Naive thymus-derived CD8-positive, alpha-beta T cell (primary cell): ENCODE measurements around the gene OLFML2B. TPM values are rescaled to one million over a fixed set of nuclear protein-coding genes. Genes with fewer than 3 reads are reported as not detected.
A peak's percentile ranks its signal among the peaks of the same experiment; 100 is the strongest.

Source experiments
- ATAC-seq, 2 donors: fragments of 150-1000 bp; cut with Tn5 transposase in 1 of 2; sonication (Bioruptor Pico), chemical (Tn5 transposase) in 1 of 2; 1 replicate in 1 of 2; 2 replicates in 1 of 2; pipeline ENCODE4 v1.10.0; 2021; ENCODE audit warnings: mild to moderate bottlenecking in 2 of 2, moderate library complexity in 2 of 2
- POLR2A ChIA-PET: fragments of 350-600 bp; sonication (Branson Sonifier 250); formaldehyde crosslinking; loops from one replicate; lab custom pipeline; 2021; ENCODE audit warnings: antibody characterized with exemption; lab: Charles Lee
- DNase-seq, 10 donors: peaks; one replicate each; pipeline versions ENCODE4 v3.0.0 to v3.0.0-alpha.2; 2020 to 2022
- H3K27ac Mint-ChIP-seq, 10 donors: one replicate each; pipeline ENCODE4 v1.8.0; 2020 to 2022; ENCODE audit warnings: mild to moderate bottlenecking in 10 of 10, mixed read lengths in 10 of 10, moderate library complexity in 4 of 10, inconsistent platforms in 1 of 10
- H3K27me3 Mint-ChIP-seq, 5 donors: one replicate each; pipeline ENCODE4 v1.8.0; 2021 to 2022; ENCODE audit warnings: mixed read lengths in 5 of 5
- H3K36me3 Mint-ChIP-seq, 3 donors: one replicate each; pipeline ENCODE4 v1.8.0; 2020 to 2022; ENCODE audit warnings: mixed read lengths in 3 of 3, mild to moderate bottlenecking in 2 of 3, inconsistent platforms in 1 of 3
- H3K4me1 Mint-ChIP-seq, 4 donors: one replicate each; pipeline ENCODE4 v1.8.0; 2021 to 2022; ENCODE audit warnings: mixed read lengths in 4 of 4
- H3K4me3 Mint-ChIP-seq, 10 donors: one replicate each; pipeline ENCODE4 v1.8.0; 2020 to 2022; ENCODE audit warnings: mild to moderate bottlenecking in 10 of 10, mixed read lengths in 10 of 10, moderate library complexity in 6 of 10, inconsistent platforms in 1 of 10
- H3K9me3 Mint-ChIP-seq, 9 donors: one replicate each; pipeline ENCODE4 v1.8.0; 2020 to 2022; ENCODE audit warnings: mixed read lengths in 9 of 9, mild to moderate bottlenecking in 3 of 9, inconsistent platforms in 1 of 9, moderate library complexity in 1 of 9
- polyA plus RNA-seq, 3 donors: library from polyadenylated mRNA; unstranded; fragments of 300-500 nt; fragmentation: Illumina TruSeq; gene quantifications; one replicate each; pipeline ENCODE4 v1.2.3, GENCODE V29; 2021
- total RNA-seq, 8 experiments: library from RNA in 2 of 8; stranded (reverse) in 2 of 8; gene quantifications; one replicate each; pipeline ENCODE4 v1.2.3 and lab custom pipeline; 2021 to 2026

Gene OLFML2B
- total and polyA plus RNA-seq, 5 experiments from 2014 or later = 0.10 to 0.63 TPM; not detected in 3

DNA sequence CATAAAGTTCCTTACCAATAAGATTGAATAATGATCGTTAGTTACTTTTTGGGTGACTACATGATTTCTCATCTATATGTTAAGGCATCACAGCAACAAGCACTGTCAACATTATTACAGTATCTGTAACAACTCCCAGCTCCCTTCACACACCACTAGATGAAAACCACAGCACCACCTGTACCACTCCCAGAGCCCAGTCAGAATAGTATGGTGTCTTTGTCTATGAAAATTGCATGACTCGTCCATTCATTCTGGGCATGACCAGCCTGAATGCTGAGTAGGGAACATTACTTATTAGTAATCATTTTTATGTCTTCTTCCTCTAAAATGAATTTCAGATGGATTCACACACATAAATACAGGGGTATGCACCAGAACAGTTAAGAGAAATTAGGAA is 7.0 kb downstream of the OLFML2B start:
- no peak overlapping the region for H3K27ac Mint-ChIP-seq
- ATAC-seq (no peak), DNase-seq (no peak)
- H3K4me3 Mint-ChIP-seq = no peak overlapping the region
- peaks cover 0 to 2% (median 0%) of the 10 kb centered on the region in 5 donors for H3K27me3 Mint-ChIP-seq
- H3K4me1 Mint-ChIP-seq = peaks cover 0 to 3% (median 0%) of the 10 kb centered on the region in 4 donors
- POLR2A ChIA-PET = interaction anchor here (0.6 kb wide), 1 partner anchor 57 kb away, joined by 3 read pairs; no protein-coding TSS in a partner anchor
- peaks cover 0 to 9% (median 2%) of the 10 kb centered on the region in 9 donors for H3K9me3 Mint-ChIP-seq
- H3K36me3 Mint-ChIP-seq = peaks cover 0 to 9% (median 4%) of the 10 kb centered on the region in 3 donors

DNA sequence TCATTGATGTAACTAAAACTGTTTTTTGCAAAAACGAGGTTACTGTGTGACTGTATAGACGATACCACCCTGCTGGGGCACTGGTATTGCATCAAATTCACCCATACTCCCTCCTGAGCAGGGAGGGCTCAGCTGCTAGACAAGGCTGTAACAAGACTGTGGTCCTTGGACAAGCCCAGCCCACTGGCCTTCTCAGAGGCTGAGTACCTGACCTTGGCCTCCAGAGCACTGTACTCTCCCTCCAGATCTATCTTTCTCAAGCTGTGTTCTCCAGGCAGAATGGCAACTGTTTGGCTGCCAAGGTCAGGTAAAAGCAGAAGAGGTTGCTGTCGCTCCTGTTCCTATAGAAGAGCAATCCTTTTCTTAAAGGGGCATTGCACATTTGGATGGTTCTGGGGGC is 8.5 kb downstream of the OLFML2B start:
- Mint-ChIP-seq H3K36me3 (peaks cover 0 to 9% (median 4%) of the 10 kb centered on the region in 3 donors), H3K4me1 (peaks cover 0 to 3% (median 0%) of the 10 kb centered on the region in 4 donors), H3K27me3 (peaks cover 0 to 2% (median 0%) of the 10 kb centered on the region in 5 donors), H3K4me3 (no peak overlapping the region), H3K27ac (no peak overlapping the region), H3K9me3 (peaks cover 0 to 9% (median 2%) of the 10 kb centered on the region in 9 donors)
- DNase-seq = no peak
- POLR2A ChIA-PET = no interaction called here
- ATAC-seq = no peak

DNA sequence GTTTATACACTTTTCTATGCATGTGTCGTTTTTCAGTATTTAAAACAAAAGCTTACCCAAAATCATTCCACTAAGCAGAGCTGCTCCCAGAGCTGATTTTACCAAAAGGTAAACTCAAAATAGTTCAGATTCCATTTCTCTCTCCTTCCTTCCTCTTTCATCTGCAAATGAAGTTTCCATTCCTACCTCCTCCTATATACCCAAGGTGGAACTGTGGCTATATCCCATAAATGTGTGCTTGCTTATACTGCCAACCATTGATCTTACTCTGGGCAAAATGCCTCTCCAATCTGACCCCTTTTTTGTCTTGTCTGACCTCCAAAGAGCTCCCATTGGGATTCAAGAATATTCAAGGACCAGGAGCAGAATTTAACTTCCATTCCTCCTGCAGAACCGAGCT is 9.5 kb downstream of the OLFML2B start:
- H3K4me3 Mint-ChIP-seq = no peak overlapping the region
- peak overlapping the region in 1 of 10 donors; percentile 10 for H3K27ac Mint-ChIP-seq
- H3K4me1 Mint-ChIP-seq = peaks cover 0 to 3% (median 0%) of the 10 kb centered on the region in 4 donors
- DNase-seq (no peak), ATAC-seq (no peak)
- H3K36me3 Mint-ChIP-seq = peaks cover 0 to 9% (median 4%) of the 10 kb centered on the region in 3 donors
- POLR2A ChIA-PET = no interaction called here
- peaks cover 0 to 2% (median 0%) of the 10 kb centered on the region in 5 donors for H3K27me3 Mint-ChIP-seq
- H3K9me3 Mint-ChIP-seq = peaks cover 0 to 9% (median 2%) of the 10 kb centered on the region in 9 donors

- no peak overlapping the region for H3K27ac Mint-ChIP-seq
- H3K4me1 Mint-ChIP-seq = peaks cover 0 to 3% (median 0%) of the 10 kb centered on the region in 4 donors
- no peak overlapping the region for H3K4me3 Mint-ChIP-seq
- no peak for ATAC-seq
- H3K27me3 Mint-ChIP-seq = peaks cover 0 to 2% (median 0%) of the 10 kb centered on the region in 5 donors
- H3K36me3 Mint-ChIP-seq = peaks cover 0 to 9% (median 4%) of the 10 kb centered on the region in 3 donors
- POLR2A ChIA-PET = no interaction called here
- no peak for DNase-seq
- H3K9me3 Mint-ChIP-seq = peaks cover 0 to 9% (median 2%) of the 10 kb centered on the region in 9 donors
Measured at GRCh38 chr1:162013289-162013688, 10.4 kb downstream of the OLFML2B start.

- no peak overlapping the region for H3K4me3 Mint-ChIP-seq
- POLR2A ChIA-PET = no interaction called here
- peaks cover 0 to 9% (median 2%) of the 10 kb centered on the region in 9 donors for H3K9me3 Mint-ChIP-seq
Measured at GRCh38 chr1:162011337-162012012, 12.2 kb downstream of the OLFML2B start.

DNA sequence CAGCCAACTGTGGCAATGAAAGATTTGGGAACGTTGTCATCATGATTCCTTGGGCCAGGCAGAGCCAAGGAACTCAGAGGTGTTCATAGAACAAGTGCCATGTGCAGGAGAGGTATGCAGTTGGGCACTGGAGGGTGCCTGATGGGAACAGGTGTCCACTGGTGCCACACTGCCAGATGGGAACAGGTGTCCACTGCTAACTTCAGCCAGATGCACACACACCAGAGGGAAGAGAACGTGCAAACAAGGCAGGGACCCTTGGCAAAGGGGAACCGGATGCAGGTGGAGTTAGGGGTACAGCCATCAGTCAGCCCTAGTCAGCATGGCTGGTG is 13.5 kb downstream of the OLFML2B start:
- no peak overlapping the region for H3K4me3 Mint-ChIP-seq
- peaks cover 0 to 2% (median under 1%) of the 10 kb centered on the region in 5 donors for H3K27me3 Mint-ChIP-seq

More at GRCh38 chr1:162011337-162012012, 12.2 kb downstream of the OLFML2B start:
- no peak for DNase-seq
- no peak for ATAC-seq
- peaks cover 0 to 2% (median 0%) of the 10 kb centered on the region in 5 donors for H3K27me3 Mint-ChIP-seq
- peaks cover 0 to 4% (median 0%) of the 10 kb centered on the region in 4 donors for H3K4me1 Mint-ChIP-seq
- no peak overlapping the region for H3K27ac Mint-ChIP-seq
- peaks cover 0 to 9% (median 4%) of the 10 kb centered on the region in 3 donors for H3K36me3 Mint-ChIP-seq

DNA sequence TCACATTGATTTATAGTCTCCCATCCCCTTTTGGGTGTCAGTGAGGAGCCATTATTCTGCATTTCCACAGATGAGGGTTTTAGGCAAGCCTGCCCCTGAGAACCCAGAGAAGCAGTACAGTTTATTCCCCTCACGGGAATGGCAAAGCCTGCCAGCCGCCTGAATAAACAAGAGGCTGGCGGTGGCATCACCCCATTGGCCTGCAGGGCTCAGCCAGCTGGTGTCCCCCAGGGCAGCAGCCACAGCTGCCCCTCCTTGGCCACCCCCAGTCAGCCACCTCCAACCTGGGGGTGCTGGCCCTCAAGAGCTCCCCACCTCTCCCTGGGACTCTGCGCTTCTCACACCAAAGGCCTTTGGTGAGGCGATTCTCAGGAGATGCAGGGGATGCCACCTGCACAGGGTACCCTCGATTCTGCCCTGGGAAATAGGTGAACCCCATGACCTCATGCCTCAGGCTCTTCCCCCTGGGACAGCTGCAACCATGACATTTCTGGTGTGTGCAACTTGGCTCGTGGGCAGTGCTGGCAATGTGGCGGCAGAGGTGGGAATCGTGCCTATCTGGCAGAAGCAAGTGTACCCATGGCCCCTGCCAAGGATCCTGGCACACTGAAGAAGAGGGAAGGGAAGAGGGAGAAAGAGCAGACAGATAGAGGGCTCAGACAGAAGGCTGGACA is 14.0 kb downstream of the OLFML2B start:
- H3K36me3 Mint-ChIP-seq = peaks cover 0 to 9% (median 4%) of the 10 kb centered on the region in 3 donors
- POLR2A ChIA-PET = no interaction called here
- peaks cover under 1 to 5% (median 4%) of the 10 kb centered on the region in 4 donors for H3K4me1 Mint-ChIP-seq
- H3K27me3 Mint-ChIP-seq = peaks cover 0 to 5% (median 2%) of the 10 kb centered on the region in 5 donors
- no peak for DNase-seq
- peak overlapping the region in 2 of 10 donors; percentile 24 to 67 for H3K27ac Mint-ChIP-seq
- H3K4me3 Mint-ChIP-seq = no peak overlapping the region
- peaks cover 0 to 9% (median 2%) of the 10 kb centered on the region in 9 donors for H3K9me3 Mint-ChIP-seq
- no peak for ATAC-seq

More for the DNA sequence above, 13.5 kb downstream of the OLFML2B start:
- H3K27ac Mint-ChIP-seq = peak overlapping the region in 2 of 10 donors; percentile 24 to 67
- POLR2A ChIA-PET = no interaction called here
- peaks cover 0 to 4% (median 0%) of the 10 kb centered on the region in 4 donors for H3K4me1 Mint-ChIP-seq
- H3K36me3 Mint-ChIP-seq = peaks cover 0 to 9% (median 4%) of the 10 kb centered on the region in 3 donors
- DNase-seq (no peak), ATAC-seq (no peak)
- peaks cover 0 to 9% (median 2%) of the 10 kb centered on the region in 9 donors for H3K9me3 Mint-ChIP-seq

- H3K9me3 Mint-ChIP-seq = peaks cover 0 to 8% (median 0%) of the 10 kb centered on the region in 9 donors
Measured at GRCh38 chr1:162008799-162009198, 14.9 kb downstream of the OLFML2B start.

DNA sequence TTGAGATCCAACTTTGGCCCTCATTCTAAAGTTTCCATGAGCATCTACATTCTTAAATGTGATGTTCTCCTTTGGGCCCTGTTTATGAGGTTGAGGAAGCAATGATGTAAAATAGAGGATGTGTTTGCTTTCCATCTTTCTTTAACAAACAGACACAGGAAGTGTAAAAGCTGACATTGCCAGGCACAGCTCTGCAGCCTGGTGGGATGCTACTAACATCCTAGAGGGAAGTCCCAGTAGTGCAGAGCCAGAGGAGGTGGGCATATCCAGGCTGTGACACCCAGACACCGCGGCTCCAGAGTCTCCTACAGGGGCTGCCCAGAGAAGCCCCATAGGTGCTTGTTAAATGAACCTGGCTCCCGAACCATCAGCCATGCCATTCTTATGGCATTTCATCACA is 16.2 kb downstream of the OLFML2B start:
- H3K9me3 Mint-ChIP-seq = no peaks in the 10 kb centered on the region
- DNase-seq (no peak), ATAC-seq (no peak)
- H3K36me3 Mint-ChIP-seq = no peaks in the 10 kb centered on the region
- H3K27me3 Mint-ChIP-seq = peaks cover 0 to 7% (median 2%) of the 10 kb centered on the region in 5 donors
- peaks cover 4 to 19% (median 8%) of the 10 kb centered on the region in 4 donors for H3K4me1 Mint-ChIP-seq
- no peak overlapping the region for H3K4me3 Mint-ChIP-seq
- H3K27ac Mint-ChIP-seq = peak overlapping the region in 1 of 10 donors; percentile 6
- POLR2A ChIA-PET = no interaction called here

More at GRCh38 chr1:162008799-162009198, 14.9 kb downstream of the OLFML2B start:
- Mint-ChIP-seq H3K36me3 (peaks cover 0 to 4% (median 3%) of the 10 kb centered on the region in 3 donors), H3K4me3 (no peak overlapping the region), H3K27me3 (peaks cover 0 to 7% (median 0%) of the 10 kb centered on the region in 5 donors), H3K4me1 (peaks cover 4 to 13% (median 8%) of the 10 kb centered on the region in 4 donors), H3K27ac (no peak overlapping the region)
- POLR2A ChIA-PET = no interaction called here
- DNase-seq = no peak
- ATAC-seq = no peak

DNA sequence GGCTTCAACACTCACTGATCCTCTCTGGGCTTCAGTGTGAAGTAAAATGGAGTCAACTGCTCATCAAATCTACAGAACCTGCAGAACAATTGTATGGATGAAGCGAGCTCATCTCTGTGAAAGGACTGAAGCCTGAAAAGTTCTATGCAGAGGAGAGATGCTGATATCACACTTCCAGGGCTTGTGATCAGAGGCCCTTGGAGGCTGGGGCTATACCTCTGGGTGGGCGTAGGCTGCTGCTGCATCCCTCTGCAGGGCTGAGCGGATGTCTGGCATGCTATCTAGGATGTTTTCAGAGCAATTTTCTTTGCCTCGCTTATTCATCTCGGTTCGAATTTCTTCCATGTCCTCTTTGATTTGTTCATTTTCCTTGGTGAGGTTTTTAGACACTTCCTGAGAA is 17.6 kb downstream of the OLFML2B start:
- ATAC-seq = no peak
- no peaks in the 10 kb centered on the region for H3K9me3 Mint-ChIP-seq
- no peaks in the 10 kb centered on the region for H3K36me3 Mint-ChIP-seq
- H3K4me3 Mint-ChIP-seq = no peak overlapping the region
- H3K27ac Mint-ChIP-seq = peak overlapping the region in 1 of 10 donors; percentile 11
- H3K4me1 Mint-ChIP-seq = peaks cover 4 to 19% (median 8%) of the 10 kb centered on the region in 4 donors
- H3K27me3 Mint-ChIP-seq = peaks cover 0 to 7% (median 2%) of the 10 kb centered on the region in 5 donors
- POLR2A ChIA-PET = no interaction called here
- DNase-seq = no peak

DNA sequence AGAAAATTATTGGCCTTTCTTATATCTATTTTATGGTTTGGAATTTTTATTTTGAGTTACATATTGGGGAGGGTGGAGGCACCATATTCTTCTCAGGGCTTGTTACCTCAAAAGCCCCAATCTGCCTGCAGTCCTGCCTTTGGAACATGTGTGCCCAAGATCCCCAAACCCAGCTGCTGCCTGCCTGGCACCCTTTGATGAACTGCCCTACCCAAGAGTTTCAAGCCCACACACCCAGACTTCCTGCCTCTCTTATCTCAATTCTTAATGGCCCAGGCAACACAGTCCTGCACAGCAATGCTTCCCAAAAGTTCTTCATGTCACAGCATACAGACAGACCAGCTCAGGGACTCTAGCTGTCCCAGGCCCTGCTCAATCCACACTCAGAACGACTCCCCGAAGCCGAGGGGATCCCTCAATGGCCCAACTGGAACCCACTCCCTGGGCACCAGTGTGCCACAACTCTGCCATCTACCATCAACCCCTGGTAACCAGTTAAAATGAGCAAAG is 19.2 kb downstream of the OLFML2B start:
- Mint-ChIP-seq H3K4me3 (no peak overlapping the region), H3K36me3 (no peaks in the 10 kb centered on the region), H3K9me3 (no peaks in the 10 kb centered on the region), H3K4me1 (peaks cover 4 to 19% (median 8%) of the 10 kb centered on the region in 4 donors), H3K27me3 (peaks cover 0 to 7% (median 2%) of the 10 kb centered on the region in 5 donors), H3K27ac (peak overlapping the region in 4 of 10 donors; percentile 10 to 63 (median 44))
- DNase-seq (no peak), ATAC-seq (no peak)
- POLR2A ChIA-PET = no interaction called here

DNA sequence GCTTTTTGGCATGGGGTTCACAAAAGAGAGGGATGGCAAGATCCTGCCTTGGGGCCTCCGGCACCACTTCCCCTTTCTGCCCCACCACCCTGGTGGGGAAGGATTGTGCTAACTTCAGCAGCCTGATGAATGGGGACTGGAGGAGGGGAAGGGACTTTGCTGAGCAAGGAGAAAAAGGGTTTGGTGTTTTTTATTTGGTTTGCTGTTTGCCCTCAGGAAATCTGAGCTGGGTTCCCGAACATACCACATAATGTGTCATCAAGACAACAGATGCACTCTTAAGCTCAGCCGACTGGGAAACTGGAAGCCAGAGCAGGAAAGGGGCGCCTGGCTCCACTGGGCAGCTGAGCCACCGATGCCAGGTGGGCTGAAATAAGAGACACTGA is 19.8 kb downstream of the OLFML2B start:
- H3K9me3 Mint-ChIP-seq = no peaks in the 10 kb centered on the region
- ATAC-seq (no peak), DNase-seq (no peak)
- peaks cover 0 to 7% (median 2%) of the 10 kb centered on the region in 5 donors for H3K27me3 Mint-ChIP-seq
- no peaks in the 10 kb centered on the region for H3K36me3 Mint-ChIP-seq
- H3K27ac Mint-ChIP-seq = no peak overlapping the region
- H3K4me3 Mint-ChIP-seq = peak overlapping the region in 2 of 10 donors; percentile 21 to 57
- POLR2A ChIA-PET = no interaction called here
- H3K4me1 Mint-ChIP-seq = peaks cover 4 to 19% (median 8%) of the 10 kb centered on the region in 4 donors
